ENCODE measurements around the gene GAS6.
A peak's percentile ranks its signal among the peaks of the same experiment; 100 is the strongest.
"Not testable (repeated sequence)": the region's sequence is repeated elsewhere in the genome, so short reads cannot be mapped to it uniquely, and the experiment has no call there.

GAS6 gene

DNA sequence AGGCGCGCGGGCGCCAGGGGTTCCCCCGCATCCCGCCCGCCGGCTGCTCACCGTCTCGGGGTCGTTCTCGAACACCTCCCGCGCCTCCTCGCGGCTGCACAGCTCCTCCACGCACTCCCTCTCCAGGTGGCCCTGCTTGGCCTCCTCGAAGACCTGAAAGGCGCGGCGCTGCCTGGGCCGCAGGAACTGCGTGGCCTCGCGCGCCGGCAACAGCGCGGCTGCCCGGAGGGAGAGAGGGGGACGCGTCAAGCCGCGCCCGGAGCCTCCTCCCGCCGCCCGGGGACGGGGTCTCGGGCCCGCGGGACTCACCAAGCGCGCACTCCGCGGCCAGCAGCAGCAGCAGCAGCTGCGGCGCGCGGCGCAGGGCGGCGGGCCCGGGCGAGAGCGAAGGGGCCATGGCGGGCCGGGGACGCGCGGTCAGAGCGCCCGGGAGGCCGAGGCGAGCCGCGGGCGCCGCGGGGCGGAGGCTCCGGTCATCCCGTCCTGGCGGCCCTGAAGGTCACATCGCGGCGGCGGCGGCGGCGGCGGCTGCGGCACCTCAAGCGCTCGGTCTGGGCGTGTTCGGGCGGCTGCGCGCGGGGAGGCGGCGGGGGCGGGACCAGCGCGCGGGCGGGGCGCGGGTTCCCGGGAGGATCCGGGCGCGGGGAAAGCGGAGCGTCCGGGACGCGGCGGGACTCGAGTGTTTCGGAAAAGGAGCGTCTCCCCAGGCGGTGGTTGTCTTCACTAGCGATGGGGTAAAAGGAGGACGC lies at the start of gene GAS6:
Gene GAS6, minus strand, starts transcription at position 553 of the 749 bp plus-strand sequence. Its CDS starts 156 bp downstream, at position 397.
- DNase-seq: peak; percentile 36

DNA sequence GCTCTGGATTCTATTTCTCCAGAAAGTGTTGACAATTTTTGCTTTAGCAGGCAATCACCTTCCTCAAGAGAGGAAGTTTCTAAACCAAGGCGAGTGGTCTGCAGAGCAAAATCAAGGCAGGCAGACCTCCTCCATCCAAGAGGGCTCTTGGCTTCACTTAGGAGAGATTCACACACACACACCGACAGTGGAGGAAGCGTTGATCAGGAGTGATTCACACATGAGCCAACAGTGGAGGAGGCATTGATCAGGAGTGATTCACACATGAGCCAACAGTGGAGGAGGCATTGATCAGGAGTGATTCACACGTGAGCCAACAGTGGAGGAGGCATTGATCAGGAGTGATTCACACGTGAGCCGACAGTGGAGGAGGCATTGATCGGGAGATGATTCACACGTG lies 49.5 kb upstream of the GAS6 start:
- DNase-seq: not testable (repeated sequence)

- no peak for DNase-seq
These were observed 48.7 kb upstream of the GAS6 start for GRCh38 chr13:113912596-113912995.

DNA sequence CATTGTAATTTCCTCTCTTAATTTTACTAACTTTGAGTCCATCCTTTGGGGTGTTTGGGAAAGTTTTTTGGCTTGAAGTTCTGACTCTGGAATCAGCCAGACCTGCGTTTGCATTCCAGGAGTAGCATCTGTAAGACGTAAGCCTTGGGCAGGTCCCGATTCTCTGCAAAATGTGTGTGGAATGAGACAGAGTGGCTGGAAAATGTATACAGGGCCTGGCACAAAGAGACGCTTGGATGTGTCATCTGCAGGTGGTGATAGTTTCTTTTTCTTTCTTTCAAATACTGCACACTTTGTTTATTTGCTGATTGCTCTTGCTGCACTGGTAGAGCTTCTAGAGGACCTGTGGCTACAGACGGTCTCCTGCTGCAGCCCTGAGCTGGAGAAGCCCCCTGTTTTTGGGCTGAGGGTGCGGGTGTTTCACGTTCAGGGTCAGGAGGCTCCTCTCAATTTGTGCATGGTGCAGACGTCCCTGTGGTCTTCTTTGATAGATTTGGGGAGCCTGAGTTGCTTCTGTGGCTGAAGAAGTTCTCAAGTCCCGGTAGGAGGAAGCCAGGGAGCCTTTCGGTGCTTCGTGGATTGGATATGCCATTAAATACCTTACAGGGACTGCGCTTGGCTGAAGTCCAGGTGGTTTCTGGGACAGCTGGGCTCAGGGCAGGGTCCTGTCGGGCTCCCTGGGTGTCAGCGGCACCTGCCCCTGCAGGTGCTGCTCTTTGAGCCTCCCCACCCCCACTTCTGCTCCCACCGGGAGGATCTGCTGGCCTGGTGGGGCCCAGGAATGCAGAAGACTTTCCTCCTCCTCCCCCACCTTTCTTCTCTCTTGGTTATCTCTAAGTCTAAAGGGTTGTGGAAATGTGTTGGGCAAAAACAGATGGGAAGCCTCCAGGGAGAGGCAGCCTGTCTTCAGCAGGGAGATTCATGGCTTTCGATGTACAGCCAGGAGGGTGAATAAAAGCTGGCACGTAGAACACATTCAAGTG lies 44.0 kb upstream of the GAS6 start:
- DNase-seq: no peak

GRCh38 chr13:113906571-113906970 lies 42.7 kb upstream of the GAS6 start:
- no peak for DNase-seq

DNA sequence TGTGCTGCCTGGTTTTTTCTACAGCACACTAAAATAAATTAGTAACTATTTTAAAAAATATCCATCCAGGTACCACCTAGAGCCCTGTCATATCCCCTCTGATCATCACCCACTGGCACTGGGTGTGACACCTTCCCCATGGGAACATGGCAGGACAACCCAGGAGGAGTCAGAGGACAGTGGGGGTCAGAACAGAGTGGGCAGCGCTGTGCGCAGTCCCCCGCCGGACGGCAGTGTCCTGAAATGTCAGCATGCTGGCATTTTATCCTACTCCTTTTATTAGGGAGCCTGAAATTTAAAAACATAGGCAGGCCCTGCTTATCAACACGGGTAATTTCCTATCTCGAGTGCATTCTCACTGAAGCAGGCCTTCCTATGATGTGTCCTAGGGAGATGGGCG lies 42.1 kb upstream of the GAS6 start:
- DNase-seq: no peak

- DNase-seq: no peak
These were observed 41.1 kb upstream of the GAS6 start for GRCh38 chr13:113905018-113905417.

- peak; percentile 9 for DNase-seq
These were observed 40.5 kb upstream of the GAS6 start for GRCh38 chr13:113904411-113904810.

DNA sequence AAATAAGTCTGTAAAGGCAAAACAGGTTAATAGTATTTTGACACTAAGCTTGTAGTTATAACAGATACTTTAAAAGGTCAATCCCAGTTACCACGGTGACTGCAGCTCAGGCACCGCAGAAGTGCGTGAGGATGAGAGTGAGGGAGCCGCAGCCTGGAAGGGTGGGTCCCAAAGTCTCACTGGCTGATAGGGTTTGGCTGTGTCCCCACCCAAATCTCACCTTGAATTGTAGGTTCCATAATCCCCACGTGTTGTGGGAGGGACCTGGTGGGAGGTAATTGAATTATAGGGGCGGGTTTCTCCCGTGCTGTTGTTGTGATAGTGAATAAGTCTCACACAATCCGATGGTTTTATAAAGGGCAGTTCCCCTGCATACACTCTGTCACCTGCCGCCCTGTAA lies 40.0 kb upstream of the GAS6 start:
- no peak for DNase-seq

GRCh38 chr13:113902986-113903775 lies 39.3 kb upstream of the GAS6 start:
- no peak for DNase-seq

DNA sequence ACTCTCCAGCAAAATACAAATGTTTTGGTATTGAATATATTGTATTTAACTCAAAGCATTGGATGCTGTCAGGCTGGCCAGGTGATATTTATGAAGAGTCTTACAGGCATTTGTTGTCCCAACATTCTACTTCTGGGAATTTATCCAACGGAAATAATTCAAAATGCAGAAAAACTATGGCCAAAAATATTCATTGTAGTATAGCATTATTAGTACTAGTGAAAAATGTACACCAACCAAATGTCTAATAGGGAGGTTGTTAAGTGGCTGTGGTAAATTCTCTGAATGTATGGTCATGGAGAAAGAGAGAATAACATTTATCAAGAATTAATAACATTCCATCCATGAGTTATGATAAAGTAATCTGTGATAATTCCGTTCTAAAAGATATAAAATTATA lies 38.6 kb upstream of the GAS6 start:
- no peak for DNase-seq

GRCh38 chr13:113901642-113902041 lies 37.8 kb upstream of the GAS6 start:
- DNase-seq: no peak

DNA sequence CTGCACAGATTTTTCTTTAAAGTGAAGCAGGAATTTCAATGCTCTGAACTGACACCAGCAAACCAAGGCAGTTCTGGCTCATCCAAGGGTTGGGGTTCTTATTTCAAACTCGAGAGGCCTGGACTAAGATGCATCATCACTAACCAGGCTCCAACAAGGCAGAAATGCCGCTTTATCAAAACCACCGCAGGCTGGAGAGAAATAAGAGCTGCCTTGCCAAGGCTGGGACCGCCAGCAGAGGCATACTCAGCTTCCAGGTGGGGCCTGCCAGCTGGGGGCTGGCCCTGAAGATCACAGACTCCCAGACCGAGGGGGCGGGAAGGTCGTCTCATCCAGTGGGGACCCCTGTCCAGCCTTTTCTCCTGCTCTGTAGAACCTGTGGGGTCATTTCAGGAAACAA lies 37.4 kb upstream of the GAS6 start:
- no peak for DNase-seq

GRCh38 chr13:113900646-113901045 lies 36.8 kb upstream of the GAS6 start:
- no peak for DNase-seq

DNA sequence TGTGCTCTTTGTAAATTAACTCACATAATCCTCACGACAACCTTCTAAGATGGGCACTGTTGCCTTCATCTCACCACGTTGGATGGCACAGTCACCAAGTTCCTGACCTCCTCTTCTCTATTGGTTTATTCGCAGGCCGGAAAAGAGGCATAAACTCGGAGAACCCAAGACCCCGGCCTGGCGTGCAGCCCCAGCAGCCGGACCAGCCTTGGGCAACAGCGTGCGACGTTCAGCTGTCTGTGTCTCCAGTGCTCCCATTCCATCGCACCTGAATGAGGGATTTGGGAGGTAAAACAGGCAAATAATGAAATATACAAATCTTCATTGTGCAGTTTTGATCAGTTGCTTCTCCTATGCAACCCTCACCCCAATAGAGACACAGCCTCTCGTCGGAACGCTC lies 34.5 kb upstream of the GAS6 start:
- DNase-seq: no peak

GRCh38 chr13:113897966-113898365 lies 34.1 kb upstream of the GAS6 start:
- DNase-seq: no peak

DNA sequence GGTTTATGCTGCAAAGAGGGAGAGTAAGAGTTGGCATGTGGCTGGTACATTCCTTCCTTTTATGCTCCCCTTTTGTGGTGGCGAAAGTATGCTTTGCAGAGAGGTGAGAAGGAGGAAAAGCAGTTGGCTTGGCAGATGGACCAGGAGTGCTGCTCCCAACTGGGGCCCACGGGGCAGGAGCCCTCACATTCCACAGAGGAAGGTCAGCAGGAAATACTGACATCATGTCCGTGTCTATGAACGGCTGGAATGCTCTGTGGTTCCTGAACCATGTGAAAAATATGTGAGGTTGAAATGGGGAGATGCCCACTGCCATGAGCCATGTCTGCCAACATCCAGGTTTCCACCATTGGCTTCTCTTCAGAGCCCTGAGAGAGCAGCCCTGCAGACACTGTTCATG lies 33.3 kb upstream of the GAS6 start:
- DNase-seq: no peak

DNA sequence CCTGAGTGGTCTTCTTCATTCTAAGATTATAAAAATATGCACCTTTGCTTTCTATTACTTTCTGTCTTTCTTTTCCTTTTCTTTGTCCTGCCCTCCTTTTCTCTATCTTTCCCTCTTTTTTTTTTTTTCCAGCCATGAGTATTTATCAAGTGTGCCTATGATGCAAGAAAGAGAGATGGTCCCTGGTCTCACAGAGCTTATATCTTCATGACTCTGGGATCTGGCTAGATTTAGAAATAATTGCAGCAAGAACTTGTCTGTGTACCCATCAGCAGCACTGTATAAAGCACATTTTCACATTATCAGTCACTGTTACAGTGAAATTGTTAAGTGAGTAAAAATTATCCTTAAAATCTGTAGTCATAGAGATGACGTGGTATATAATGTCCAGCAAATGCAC lies 31.6 kb upstream of the GAS6 start:
- DNase-seq: no peak

GRCh38 chr13:113890774-113891480 lies 27.1 kb upstream of the GAS6 start:
- DNase-seq: no peak

DNA sequence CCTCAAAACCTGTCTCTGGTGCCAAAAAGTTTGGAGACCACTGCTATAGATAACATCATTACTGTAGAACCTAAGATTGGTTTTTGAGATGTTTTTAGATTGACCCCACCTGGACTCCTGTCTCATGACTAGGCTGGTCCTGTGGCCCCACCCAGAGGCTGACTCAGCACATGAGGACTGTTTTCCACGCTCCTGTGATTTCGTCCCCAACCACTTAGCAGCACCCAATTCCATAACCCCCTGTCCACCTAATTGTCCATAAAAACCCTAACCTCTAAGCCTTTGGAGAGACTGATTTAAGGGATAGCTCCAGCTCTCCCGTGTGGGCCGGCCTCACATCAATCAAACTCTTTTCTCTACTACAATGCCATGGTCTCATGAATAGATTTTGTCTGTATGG lies 25.6 kb upstream of the GAS6 start:
- no peak for DNase-seq

GRCh38 chr13:113888701-113889330 lies 24.9 kb upstream of the GAS6 start:
- no peak for DNase-seq

DNA sequence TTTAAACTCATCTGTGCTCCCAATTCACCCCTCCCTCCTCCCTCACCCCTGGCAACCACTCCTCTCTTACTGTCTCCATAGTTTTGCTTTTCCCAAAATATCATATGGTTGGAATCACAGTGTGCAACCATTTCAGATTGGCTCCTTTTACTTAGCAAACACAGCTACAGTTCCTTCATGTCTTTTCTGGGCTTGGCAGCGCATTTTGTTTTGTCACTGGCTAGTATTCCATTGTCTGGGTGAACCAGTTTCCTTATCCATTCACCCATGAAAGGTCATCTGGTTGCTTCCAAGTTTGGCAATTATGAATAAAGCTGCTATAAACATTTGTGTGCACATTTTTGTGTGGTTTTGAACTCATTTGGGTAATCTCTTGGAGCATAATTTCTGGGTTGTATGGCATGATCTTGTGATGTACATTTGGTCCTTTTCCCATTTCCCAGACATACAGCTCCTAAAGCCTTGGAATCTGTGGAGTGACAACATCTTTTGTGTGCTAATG lies 23.9 kb upstream of the GAS6 start:
- DNase-seq: no peak
